ENCODE results near the gene CCNB1. TPM values are rescaled to one million over a fixed set of nuclear protein-coding genes. Genes with fewer than 3 reads are reported as not detected.
A peak's percentile ranks its signal among the peaks of the same experiment; 100 is the strongest.
"Not testable (repeated sequence)": the region's sequence is repeated elsewhere in the genome, so short reads cannot be mapped to it uniquely, and the experiment has no call there.

Gene CCNB1
- total RNA-seq, 1 donor from 2014 or later = 29.6 TPM

GRCh38 chr5:69217151-69217511 lies 50.2 kb downstream of the CCNB1 start:
- Mint-ChIP-seq H3K27ac (ENCODE audit: unreplicated experiment) (peak overlapping the region; percentile 70), H3K27me3 (ENCODE audit: unreplicated experiment) (peaks cover 4% of the 10 kb centered on the region), H3K36me3 (ENCODE audit: unreplicated experiment) (peaks cover 4% of the 10 kb centered on the region), H3K4me1 (ENCODE audit: low read depth, unreplicated experiment) (peaks cover 4% of the 10 kb centered on the region), H3K9me3 (ENCODE audit: unreplicated experiment) (peaks cover 4% of the 10 kb centered on the region), H3K4me3 (ENCODE audit: unreplicated experiment) (peak overlapping the region; percentile 100)
- no peak for DNase-seq
- TF ChIP-seq CTCF (IDR thresholded peaks at IDR 0.05; ENCODE audit: partially characterized antibody, unreplicated experiment) = no peak

GRCh38 chr5:69217548-69218526 lies 50.9 kb downstream of the CCNB1 start:
- DNase-seq = peak; percentile 99
- peak; percentile 72 for TF ChIP-seq CTCF (IDR thresholded peaks at IDR 0.05; ENCODE audit: partially characterized antibody, unreplicated experiment)
- H3K4me1 Mint-ChIP-seq (ENCODE audit: low read depth, unreplicated experiment) = peaks cover 4% of the 10 kb centered on the region

GRCh38 chr5:69219939-69220338 lies 53.0 kb downstream of the CCNB1 start:
- peak overlapping the region; percentile 87 for H3K27ac Mint-ChIP-seq (ENCODE audit: unreplicated experiment)
- no peak for TF ChIP-seq CTCF (IDR thresholded peaks at IDR 0.05; ENCODE audit: partially characterized antibody, unreplicated experiment)
- H3K9me3 Mint-ChIP-seq (ENCODE audit: unreplicated experiment) = peaks cover 4% of the 10 kb centered on the region
- H3K4me1 Mint-ChIP-seq (ENCODE audit: low read depth, unreplicated experiment) = peaks cover 4% of the 10 kb centered on the region
- H3K36me3 Mint-ChIP-seq (ENCODE audit: unreplicated experiment) = peaks cover 4% of the 10 kb centered on the region
- peak overlapping the region; percentile 55 for H3K4me3 Mint-ChIP-seq (ENCODE audit: unreplicated experiment)
- H3K27me3 Mint-ChIP-seq (ENCODE audit: unreplicated experiment) = peaks cover 4% of the 10 kb centered on the region
- no peak for DNase-seq

More at GRCh38 chr5:69217548-69218526, 50.9 kb downstream of the CCNB1 start:
- peaks cover 4% of the 10 kb centered on the region for H3K36me3 Mint-ChIP-seq (ENCODE audit: unreplicated experiment)
- H3K27me3 Mint-ChIP-seq (ENCODE audit: unreplicated experiment) = peaks cover 4% of the 10 kb centered on the region
- peaks cover 4% of the 10 kb centered on the region for H3K9me3 Mint-ChIP-seq (ENCODE audit: unreplicated experiment)
- peak overlapping the region; percentile 100 for H3K4me3 Mint-ChIP-seq (ENCODE audit: unreplicated experiment)
- H3K27ac Mint-ChIP-seq (ENCODE audit: unreplicated experiment) = peak overlapping the region; percentile 97

GRCh38 chr5:69220371-69220770 lies 53.4 kb downstream of the CCNB1 start:
- peak overlapping the region; percentile 55 for H3K4me3 Mint-ChIP-seq (ENCODE audit: unreplicated experiment)
- H3K27me3 Mint-ChIP-seq (ENCODE audit: unreplicated experiment); DNase-seq; H3K4me1 Mint-ChIP-seq (ENCODE audit: low read depth, unreplicated experiment); H3K36me3 Mint-ChIP-seq (ENCODE audit: unreplicated experiment); H3K9me3 Mint-ChIP-seq (ENCODE audit: unreplicated experiment): not testable (repeated sequence)
- H3K27ac Mint-ChIP-seq (ENCODE audit: unreplicated experiment) = peak overlapping the region; percentile 87

- H3K9me3 Mint-ChIP-seq (ENCODE audit: unreplicated experiment); H3K4me3 Mint-ChIP-seq (ENCODE audit: unreplicated experiment); H3K4me1 Mint-ChIP-seq (ENCODE audit: low read depth, unreplicated experiment); H3K36me3 Mint-ChIP-seq (ENCODE audit: unreplicated experiment); DNase-seq; H3K27me3 Mint-ChIP-seq (ENCODE audit: unreplicated experiment): not testable (repeated sequence)
- H3K27ac Mint-ChIP-seq (ENCODE audit: unreplicated experiment) = peak overlapping the region; percentile 87
Measured at GRCh38 chr5:69220833-69221232, 53.9 kb downstream of the CCNB1 start.

GRCh38 chr5:69224520-69224919 lies 57.6 kb downstream of the CCNB1 start:
- no peak for TF ChIP-seq CTCF (IDR thresholded peaks at IDR 0.05; ENCODE audit: partially characterized antibody, unreplicated experiment)
- Mint-ChIP-seq H3K27me3 (ENCODE audit: unreplicated experiment) (no peaks in the 10 kb centered on the region), H3K4me1 (ENCODE audit: low read depth, unreplicated experiment) (no peaks in the 10 kb centered on the region), H3K4me3 (ENCODE audit: unreplicated experiment) (no peak overlapping the region), H3K27ac (ENCODE audit: unreplicated experiment) (no peak overlapping the region), H3K36me3 (ENCODE audit: unreplicated experiment) (no peaks in the 10 kb centered on the region), H3K9me3 (ENCODE audit: unreplicated experiment) (peaks cover 2% of the 10 kb centered on the region)
- DNase-seq = no peak

All from glutamatergic neuron (in vitro differentiated cells).